22Rv1 (cell line): Measurements from ENCODE around the gene SGK1.
"Not testable (repeated sequence)": the region's sequence is repeated elsewhere in the genome, so short reads cannot be mapped to it uniquely, and the experiment has no call there.

Experiments used
- H3K27ac ChIP-seq: fragments of 450-650 bp; 2 replicates; pipeline ENCODE4 v1.5.1; 2017
- CTCF ChIP-seq: fragments of 450-650 bp; IDR thresholded peaks from 2 replicates; pipeline ENCODE4 v1.5.1; 2017; ENCODE audit warnings: mild to moderate bottlenecking
- ZFX ChIP-seq: fragments of 450-650 bp; IDR thresholded peaks from 2 replicates; pipeline ENCODE4 v1.6.1; 2017; ENCODE audit warnings: antibody characterized with exemption, borderline replicate concordance

The SGK1 gene

GRCh38 chr6:134287859-134288537, 29.9 kb downstream of the SGK1 start:
- no peak overlapping the region for H3K27ac ChIP-seq
- no peak for TF ChIP-seq CTCF
- TF ChIP-seq ZFX = no peak

GRCh38 chr6:134282816-134283215, 35.1 kb downstream of the SGK1 start:
- no peak overlapping the region for H3K27ac ChIP-seq
- TF ChIP-seq CTCF (no peak), ZFX (no peak)

GRCh38 chr6:134281388-134281787, 36.5 kb downstream of the SGK1 start:
- TF ChIP-seq ZFX (no peak), CTCF (no peak)
- no peak overlapping the region for H3K27ac ChIP-seq

GRCh38 chr6:134278000-134278399, 39.9 kb downstream of the SGK1 start:
- no peak overlapping the region for H3K27ac ChIP-seq
- no peak for TF ChIP-seq ZFX
- TF ChIP-seq CTCF = no peak

- not testable (repeated sequence) for H3K27ac ChIP-seq
Observed at GRCh38 chr6:134276891-134277377, 41.0 kb downstream of the SGK1 start.

- H3K27ac ChIP-seq = no peak overlapping the region
- TF ChIP-seq CTCF (no peak), ZFX (no peak)
Observed at GRCh38 chr6:134272374-134272773, 45.5 kb downstream of the SGK1 start.

GRCh38 chr6:134267917-134268361, 50.0 kb downstream of the SGK1 start:
- no peak for TF ChIP-seq CTCF
- no peak for TF ChIP-seq ZFX
- no peak overlapping the region for H3K27ac ChIP-seq

GRCh38 chr6:134266776-134267175, 51.1 kb downstream of the SGK1 start:
- no peak overlapping the region for H3K27ac ChIP-seq
- TF ChIP-seq ZFX = no peak
- TF ChIP-seq CTCF = no peak
